A204.1 (cell line): Measurements from ENCODE around the gene SLC38A3.
"Not testable (repeated sequence)": the region's sequence is repeated elsewhere in the genome, so short reads cannot be mapped to it uniquely, and the experiment has no call there.

Experiments
- FAIRE-seq: peaks from 2 replicates; lab custom pipeline; 2012; peaks lifted over from hg19 to GRCh38; lab: Jason Lieb, UNC

SLC38A3 gene

GRCh38 chr3:50235716-50236483 lies 30.8 kb downstream of the SLC38A3 start, which contains the start of gene GNAI2:
Gene GNAI2, plus strand, starts transcription at chr3:50236204. Its CDS starts 132 bp downstream, at chr3:50236336.
- FAIRE-seq = peak; percentile 99

DNA sequence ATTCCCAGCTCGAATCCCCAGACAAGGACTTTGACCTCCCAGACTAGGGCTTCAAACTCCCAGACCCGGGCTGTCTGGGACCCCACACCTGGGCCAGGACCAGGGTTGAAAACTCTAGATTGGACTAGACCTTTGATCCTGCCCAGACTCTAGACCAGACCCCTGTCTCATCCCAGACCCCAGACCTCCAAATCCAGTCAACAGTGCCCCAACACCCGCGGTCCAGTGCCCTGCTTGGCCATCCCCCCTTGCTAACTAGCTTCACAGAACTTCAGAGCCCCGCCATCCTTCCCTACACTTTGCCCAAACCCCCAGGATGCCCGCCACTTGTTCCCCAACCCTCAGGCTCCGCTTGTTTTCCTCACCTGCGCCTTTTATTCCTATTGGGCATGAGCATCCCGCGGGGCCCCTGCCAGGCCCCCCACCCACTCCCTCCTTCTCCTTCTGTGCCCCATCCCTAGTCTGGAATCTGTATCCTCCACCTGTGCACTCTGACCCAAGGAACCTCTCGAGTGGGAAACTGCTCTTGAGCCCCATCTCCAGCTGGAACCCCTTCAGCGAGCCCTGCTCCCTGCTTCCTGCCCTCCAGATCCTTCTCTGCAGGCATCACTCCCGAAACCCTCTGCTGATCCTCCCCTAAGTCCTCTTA lies 31.5 kb downstream of the SLC38A3 start:
- FAIRE-seq = no peak

- FAIRE-seq = no peak
These were observed 32.1 kb downstream of the SLC38A3 start for GRCh38 chr3:50237133-50237651.

GRCh38 chr3:50237754-50238548 lies 32.9 kb downstream of the SLC38A3 start:
- FAIRE-seq = no peak

- no peak for FAIRE-seq
These were observed 33.5 kb downstream of the SLC38A3 start for GRCh38 chr3:50238549-50239026.

- no peak for FAIRE-seq
These were observed 34.6 kb downstream of the SLC38A3 start for GRCh38 chr3:50239649-50240048.

GRCh38 chr3:50241163-50241562 lies 36.1 kb downstream of the SLC38A3 start:
- FAIRE-seq = no peak

DNA sequence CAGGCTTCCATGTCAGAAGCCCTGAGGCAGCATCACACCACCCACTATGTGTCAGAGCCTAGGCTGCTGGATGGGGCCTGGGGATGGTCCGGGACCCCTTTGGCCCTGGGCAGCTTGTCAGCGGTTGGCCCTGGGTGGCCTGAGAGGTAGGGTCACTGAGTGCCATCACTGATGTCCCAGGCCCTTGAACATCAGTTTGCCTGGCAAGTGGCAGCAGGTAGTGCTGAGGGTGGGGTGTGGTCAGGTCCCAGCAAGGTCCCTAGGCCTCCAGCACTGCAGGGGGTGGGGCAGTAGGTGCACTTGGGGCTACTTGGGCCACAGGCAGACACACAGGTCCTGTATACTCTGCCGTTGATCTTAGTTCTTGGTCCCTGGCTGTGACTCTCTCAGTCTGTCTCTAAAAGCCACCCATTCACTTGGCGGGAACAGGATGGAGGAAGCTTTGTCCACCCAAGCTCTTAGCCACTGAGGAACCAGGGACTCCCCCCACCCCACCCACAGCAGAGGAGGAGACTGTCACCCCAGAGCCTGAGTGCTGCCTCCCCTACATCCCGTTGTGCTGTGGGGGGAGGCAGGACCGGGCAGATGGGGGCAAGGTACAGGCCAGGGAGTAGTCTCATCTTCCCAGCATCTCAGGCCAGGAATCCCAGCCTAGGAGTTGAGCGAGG lies 36.8 kb downstream of the SLC38A3 start:
- no peak for FAIRE-seq

DNA sequence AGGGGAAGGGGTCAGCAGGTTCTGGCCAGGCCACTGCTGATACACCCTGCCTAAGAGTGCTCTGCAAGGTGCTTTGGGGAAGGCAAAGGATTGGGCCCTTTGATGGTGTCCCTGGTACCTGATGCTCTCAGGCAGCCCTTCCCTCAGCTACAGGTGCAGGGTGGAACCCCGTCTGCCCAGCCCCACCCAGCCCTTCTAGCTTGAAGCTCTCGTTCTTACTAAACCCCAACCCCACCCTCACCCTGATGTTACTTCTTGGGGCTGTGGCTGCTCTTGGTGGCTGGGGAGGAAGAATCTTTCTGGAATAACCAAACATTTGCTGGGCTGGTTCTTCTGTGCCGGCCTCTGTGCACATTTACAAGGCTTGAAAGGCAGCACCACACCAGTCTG lies 37.3 kb downstream of the SLC38A3 start:
- no peak for FAIRE-seq

GRCh38 chr3:50242851-50243542 lies 37.9 kb downstream of the SLC38A3 start:
- no peak for FAIRE-seq

- no peak for FAIRE-seq
These were observed 38.4 kb downstream of the SLC38A3 start for GRCh38 chr3:50243543-50243895.

DNA sequence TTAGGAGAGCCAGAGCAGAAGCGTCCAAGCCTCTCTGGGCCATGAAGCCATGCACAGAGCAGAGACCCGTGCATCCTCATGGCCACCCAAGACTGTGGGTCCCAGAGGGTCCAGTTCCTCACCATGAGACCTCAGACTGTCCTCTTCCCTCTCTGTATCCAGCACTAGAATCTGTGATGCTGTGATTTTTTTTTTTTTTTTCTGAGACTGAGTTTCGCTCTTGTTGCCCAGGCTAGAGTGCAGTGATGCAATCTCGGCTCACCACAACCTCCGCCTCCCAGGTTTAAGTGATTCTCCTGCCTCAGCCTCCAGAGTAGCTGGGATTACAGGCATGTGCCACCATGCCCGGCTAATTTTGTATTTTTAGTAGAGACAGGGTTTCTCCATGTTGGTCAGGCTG lies 39.7 kb downstream of the SLC38A3 start:
- FAIRE-seq = not testable (repeated sequence)

DNA sequence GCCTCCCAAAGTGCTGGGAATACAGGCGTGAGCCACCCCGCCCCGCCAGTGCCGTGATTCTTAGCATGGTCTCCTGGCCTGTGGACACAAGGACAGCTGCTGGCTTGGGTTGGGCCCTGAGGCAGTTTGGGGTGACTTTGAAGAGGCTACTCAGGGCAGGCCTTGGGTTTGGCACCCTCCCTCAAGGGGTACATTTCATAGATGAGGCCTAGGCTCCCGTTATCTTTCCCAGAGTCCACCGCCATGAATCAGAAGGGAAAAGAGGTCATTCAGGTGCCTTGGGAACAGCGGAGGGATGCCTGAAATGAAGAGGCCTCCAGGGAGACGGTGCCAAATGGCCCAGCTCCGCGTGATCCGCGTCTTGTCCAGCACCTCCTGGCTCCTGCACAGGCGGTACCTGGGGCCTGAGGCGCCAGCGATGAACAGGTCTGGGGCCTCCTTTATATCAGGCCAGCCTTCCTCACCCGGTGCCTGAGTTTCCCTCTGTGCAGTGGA lies 40.2 kb downstream of the SLC38A3 start:
- no peak for FAIRE-seq

DNA sequence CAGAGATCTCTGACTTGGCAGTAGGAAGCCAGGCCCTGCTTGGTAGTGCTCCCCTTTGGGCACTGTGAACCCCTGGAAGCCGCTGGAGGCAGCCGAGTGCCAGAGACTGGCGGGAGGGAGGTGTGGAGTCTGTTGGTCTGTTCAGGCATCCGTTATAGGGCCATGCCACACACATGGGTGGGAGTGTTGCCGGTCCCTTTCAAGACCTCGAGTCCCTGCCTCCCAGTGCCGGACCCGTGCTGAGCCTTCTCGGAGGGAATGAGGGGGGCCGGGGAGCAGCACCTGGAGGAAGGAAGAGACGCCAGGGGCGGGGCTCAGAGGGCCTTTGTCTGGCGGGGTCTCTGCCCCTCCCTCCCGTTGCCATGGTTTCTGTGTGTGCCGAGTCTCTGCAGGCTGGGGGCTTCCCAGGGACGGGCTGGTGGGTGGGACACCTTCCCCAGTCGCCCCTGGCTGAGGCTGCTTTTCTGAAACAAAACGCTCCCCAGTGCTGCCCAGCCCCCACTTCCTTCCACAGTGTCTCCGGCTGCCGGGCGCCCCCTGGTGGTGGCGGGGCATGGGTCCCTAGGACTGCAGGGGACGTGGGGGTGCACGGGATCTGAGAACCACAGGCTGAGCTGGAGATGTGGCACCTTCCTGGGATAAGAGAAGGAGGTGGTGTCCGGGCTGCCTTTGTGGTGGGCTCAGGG lies 40.9 kb downstream of the SLC38A3 start:
- FAIRE-seq = no peak

- no peak for FAIRE-seq
These were observed 41.5 kb downstream of the SLC38A3 start for GRCh38 chr3:50246517-50246954.

DNA sequence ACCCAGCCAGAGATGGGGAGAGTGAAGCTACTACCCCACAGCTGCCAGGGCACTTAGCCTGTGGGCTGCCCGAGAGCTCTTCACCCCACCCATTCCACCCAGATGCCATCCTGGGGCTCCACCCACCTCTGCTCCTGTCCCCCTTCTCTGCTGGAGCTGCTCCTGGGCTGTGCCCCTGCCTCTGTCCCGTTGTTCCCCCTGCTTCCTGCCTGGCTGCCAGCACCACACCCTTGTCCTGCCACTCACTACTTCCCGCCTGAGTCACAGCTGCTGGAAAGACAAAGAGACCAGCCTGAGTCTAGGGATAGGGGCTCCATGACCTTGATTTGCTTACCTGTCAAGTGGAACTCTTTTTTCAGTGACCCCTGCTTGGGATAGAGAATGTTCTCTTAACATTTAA lies 43.3 kb downstream of the SLC38A3 start:
- FAIRE-seq = no peak

- no peak for FAIRE-seq
These were observed 44.4 kb downstream of the SLC38A3 start for GRCh38 chr3:50249457-50249856.

GRCh38 chr3:50250514-50250913 lies 45.4 kb downstream of the SLC38A3 start:
- no peak for FAIRE-seq

- FAIRE-seq = no peak
These were observed 46.1 kb downstream of the SLC38A3 start for GRCh38 chr3:50251220-50251619.

DNA sequence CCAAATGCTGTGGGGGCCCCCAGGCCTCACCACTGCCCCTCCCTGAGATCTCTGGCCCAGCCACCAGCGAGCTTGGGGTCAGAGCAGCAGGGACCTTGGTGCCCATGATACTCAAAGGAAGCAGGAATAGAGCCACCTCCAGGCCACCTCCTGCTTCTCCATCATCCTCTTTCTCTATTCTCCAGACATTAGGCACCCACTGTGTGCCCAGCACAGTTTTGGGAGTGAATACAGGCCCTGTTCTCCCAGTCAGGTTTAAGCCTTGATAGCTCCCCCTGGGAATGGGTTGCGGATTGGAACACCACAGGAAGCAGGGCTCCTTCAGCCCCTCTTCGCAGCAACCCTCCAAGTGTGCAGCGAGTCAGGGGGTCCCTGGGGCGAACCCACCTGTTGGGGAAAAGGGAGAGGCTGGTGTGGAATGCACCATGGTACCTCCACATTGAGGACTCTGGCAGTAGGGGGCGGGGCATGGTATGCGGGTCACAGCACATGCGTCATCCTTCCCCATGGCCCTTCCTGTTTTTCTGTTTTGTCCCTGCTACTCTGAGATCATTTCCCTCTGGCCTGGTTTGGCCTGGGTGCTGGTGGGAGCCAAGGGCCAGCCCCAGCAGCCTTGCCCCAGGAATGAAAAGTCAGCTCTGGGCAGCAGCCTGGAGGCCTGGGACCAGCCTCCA lies 49.6 kb downstream of the SLC38A3 start:
- FAIRE-seq = no peak
